Measurements from ENCODE around the gene TSPAN16. TPM values are rescaled to one million over a fixed set of nuclear protein-coding genes. Genes with fewer than 3 reads are reported as not detected.

The TSPAN16 gene
- total RNA-seq, 2 donors from 2014 or later = not detected

Other genes starting within 250 kb of the TSPAN16 start
- gene LDLR, start 206.7 kb upstream of the TSPAN16 start, total RNA-seq = 100 to 1,000 TPM in 1 of 2 donors, 10 to 100 TPM in 1; 39.8 to 108 TPM
- gene SPC24, start 140.4 kb upstream of the TSPAN16 start, total RNA-seq = 1 to 10 TPM; 2.4 to 4.7 TPM
- 100 to 1,000 TPM; 647 to 689 TPM for gene KANK2, start 98.6 kb upstream of the TSPAN16 start, total RNA-seq
- gene ANGPTL8, start 56.5 kb upstream of the TSPAN16 start, total RNA-seq = not detected
- 10 to 100 TPM; 30.5 to 49.3 TPM for gene DOCK6, start 33.6 kb upstream of the TSPAN16 start, total RNA-seq
- 10 to 100 TPM; 14.2 to 20.4 TPM for gene RAB3D, start 43.5 kb downstream of the TSPAN16 start, total RNA-seq
- 100 to 1,000 TPM; 103 to 144 TPM for gene TMEM205, start 50.1 kb downstream of the TSPAN16 start, total RNA-seq
- 10 to 100 TPM; 15.1 to 21.8 TPM for gene CCDC159, start 50.4 kb downstream of the TSPAN16 start, total RNA-seq
- gene PLPPR2, start 59.3 kb downstream of the TSPAN16 start, total RNA-seq = 10 to 100 TPM; 55.7 to 69.7 TPM
- 1 to 10 TPM; 1.2 to 1.5 TPM for gene SWSAP1, start 78.5 kb downstream of the TSPAN16 start, total RNA-seq
- 1 to 10 TPM; 5.6 to 7.1 TPM for gene EPOR, start 88.2 kb downstream of the TSPAN16 start, total RNA-seq
- gene RGL3, start 123.2 kb downstream of the TSPAN16 start, total RNA-seq = 10 to 100 TPM; 43.6 to 47.4 TPM
- 1 to 10 TPM in 1 of 2 donors, under 1 TPM in 1; 0.35 to 2.0 TPM for gene ODAD3, start 139.0 kb downstream of the TSPAN16 start, total RNA-seq
- gene PRKCSH, start 139.5 kb downstream of the TSPAN16 start, total RNA-seq = 100 to 1,000 TPM; 121 to 123 TPM
- gene ELAVL3, start 184.9 kb downstream of the TSPAN16 start, total RNA-seq = not detected
- gene ZNF653, start 209.7 kb downstream of the TSPAN16 start, total RNA-seq = 10 to 100 TPM in 1 of 2 donors, 1 to 10 TPM in 1; 5.4 to 25.0 TPM
- 10 to 100 TPM; 40.4 to 44.1 TPM for gene ECSIT, start 233.0 kb downstream of the TSPAN16 start, total RNA-seq
- gene CNN1, start 242.7 kb downstream of the TSPAN16 start, total RNA-seq = 1,000 to 10,000 TPM in 1 of 2 donors, 100 to 1,000 TPM in 1; 703 to 1,224 TPM

Data from thoracic aorta (tissue), 2 donors.